K562 (cell line): ENCODE measurements around the gene PCBP2.

Experiments
- ARID2 ChIP-seq: fragments of 450-650 bp; IDR thresholded peaks from 2 replicates; pipeline ENCODE4 v1.6.1; 2017; ENCODE audit warnings: antibody characterized with exemption, mild to moderate bottlenecking
- DPF2 ChIP-seq: fragments of 450-650 bp; IDR thresholded peaks from 2 replicates; pipeline ENCODE4 v1.6.1; 2016
- GABPB1 ChIP-seq: sonication (generic); formaldehyde crosslinking; IDR thresholded peaks from 2 replicates; pipeline ENCODE4 v1.8.0; 2022; ENCODE audit warnings: mild to moderate bottlenecking, missing genetic modification reagents
- GATA2 ChIP-seq: sonication (generic); formaldehyde crosslinking; IDR thresholded peaks from 2 replicates; pipeline ENCODE4 v1.4.0; 2020; ENCODE audit warnings: mild to moderate bottlenecking, missing genetic modification reagents
- KLF13 ChIP-seq: fragments of 450-650 bp; IDR thresholded peaks from 2 replicates; pipeline ENCODE4 v1.6.1; 2016; ENCODE audit warnings: missing genetic modification characterization, low read depth, mild to moderate bottlenecking, missing compliant biosample characterization, moderate library complexity, borderline replicate concordance
- RCOR1 ChIP-seq, 2 experiments: IDR thresholded peaks; 2 replicates each; pipeline ENCODE4 v1.6.1; 2012; ENCODE audit warnings: low read depth in 2 of 2, low read length in 2 of 2, borderline replicate concordance in 1 of 2, improper control_type of control experiment in 1 of 2
- TBP ChIP-seq: optimal IDR thresholded peaks from 2 replicates; pipeline ENCODE3; 2011; ENCODE audit warnings: low read depth, low read length, improper control_type of control experiment
- ZNF311 ChIP-seq: fragments of 250-450 bp; sonication (Bioruptor Pico); IDR thresholded peaks from 2 replicates; pipeline ENCODE4 v1.4.0; 2020; ENCODE audit warnings: mild to moderate bottlenecking, moderate library complexity
- TF ChIP-seq, protein P1 (sequence below): sonication (generic); formaldehyde crosslinking; IDR thresholded peaks from 2 replicates; pipeline ENCODE4 v1.8.0; 2022; ENCODE audit warnings: mild to moderate bottlenecking, missing genetic modification reagents

DNA sequence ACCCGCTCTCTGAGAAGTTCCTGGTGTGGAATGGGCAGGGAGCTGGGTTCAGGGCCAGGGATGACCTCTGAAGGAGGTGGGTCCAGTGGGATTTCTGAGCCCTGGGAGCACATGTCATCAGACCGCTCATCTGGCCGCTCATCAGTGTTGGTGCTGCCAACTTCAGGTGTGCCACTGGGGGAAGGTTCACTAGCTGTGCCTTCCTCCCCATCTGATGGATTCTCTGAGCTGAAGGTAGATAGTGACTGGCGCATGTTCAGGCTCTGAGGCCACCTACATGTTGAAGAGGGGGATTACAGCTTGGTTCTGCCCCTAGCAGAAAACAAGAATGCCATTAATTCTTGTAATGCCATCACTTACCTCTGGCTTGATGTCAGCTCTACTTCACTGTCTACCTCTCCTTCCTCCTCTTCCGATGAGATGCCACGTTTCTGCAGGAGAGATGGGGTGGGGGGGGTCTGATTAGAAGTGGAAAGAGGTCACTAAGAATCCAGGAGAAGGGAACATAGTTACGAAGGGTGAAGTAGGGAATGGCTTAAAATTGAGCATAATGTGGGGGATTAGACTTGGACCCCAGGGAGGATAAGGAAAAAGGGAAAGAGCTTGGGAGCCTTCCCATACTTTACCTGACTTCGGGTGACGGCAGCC lies 30.2 kb downstream of the PCBP2 start:
- TF ChIP-seq GATA2 (CRISPR knock-in tag) (no peak), DPF2 (no peak), ARID2 (no peak), ZNF311 (CRISPR knock-in tag) (no peak), GABPB1 (CRISPR knock-in tag) (no peak), RCOR1 (IDR thresholded peaks at IDR 0.05; ENCODE audit: borderline replicate concordance in 1 of 2, low read depth in 2 of 2, low read length in 2 of 2) (no peak), TBP (no peak), KLF13 (tag) (no peak)
- TF ChIP-seq, protein P1, sequence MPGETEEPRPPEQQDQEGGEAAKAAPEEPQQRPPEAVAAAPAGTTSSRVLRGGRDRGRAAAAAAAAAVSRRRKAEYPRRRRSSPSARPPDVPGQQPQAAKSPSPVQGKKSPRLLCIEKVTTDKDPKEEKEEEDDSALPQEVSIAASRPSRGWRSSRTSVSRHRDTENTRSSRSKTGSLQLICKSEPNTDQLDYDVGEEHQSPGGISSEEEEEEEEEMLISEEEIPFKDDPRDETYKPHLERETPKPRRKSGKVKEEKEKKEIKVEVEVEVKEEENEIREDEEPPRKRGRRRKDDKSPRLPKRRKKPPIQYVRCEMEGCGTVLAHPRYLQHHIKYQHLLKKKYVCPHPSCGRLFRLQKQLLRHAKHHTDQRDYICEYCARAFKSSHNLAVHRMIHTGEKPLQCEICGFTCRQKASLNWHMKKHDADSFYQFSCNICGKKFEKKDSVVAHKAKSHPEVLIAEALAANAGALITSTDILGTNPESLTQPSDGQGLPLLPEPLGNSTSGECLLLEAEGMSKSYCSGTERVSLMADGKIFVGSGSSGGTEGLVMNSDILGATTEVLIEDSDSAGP (CRISPR knock-in tag) = no peak
